ENCODE results near the gene SBSN.

SBSN gene

GRCh38 chr19:35529241-35530218 is 1.4 kb upstream of the SBSN start:
- no peak for TF ChIP-seq CTCF (IDR thresholded peaks at IDR 0.05; ENCODE audit: extremely low read depth, missing control alignments)
- no peak for DNase-seq (ENCODE audit: low spot score)

GRCh38 chr19:35525873-35526272 is 2.2 kb downstream of the SBSN start:
- DNase-seq (ENCODE audit: low spot score): no peak
- TF ChIP-seq CTCF (IDR thresholded peaks at IDR 0.05; ENCODE audit: extremely low read depth, missing control alignments): no peak

- TF ChIP-seq CTCF (IDR thresholded peaks at IDR 0.05; ENCODE audit: extremely low read depth, missing control alignments): no peak
- no peak for DNase-seq (ENCODE audit: low spot score)
Measured at GRCh38 chr19:35524181-35524837, 3.8 kb downstream of the SBSN start.

GRCh38 chr19:35522745-35523327 is 5.3 kb downstream of the SBSN start:
- no peak for TF ChIP-seq CTCF (IDR thresholded peaks at IDR 0.05; ENCODE audit: extremely low read depth, missing control alignments)

GRCh38 chr19:35521124-35521743 is 6.9 kb downstream of the SBSN start:
- no peak for DNase-seq (ENCODE audit: low spot score)
- no peak for TF ChIP-seq CTCF (IDR thresholded peaks at IDR 0.05; ENCODE audit: extremely low read depth, missing control alignments)

More at GRCh38 chr19:35522745-35523327, 5.3 kb downstream of the SBSN start:
- no peak for DNase-seq (ENCODE audit: low spot score)

- no peak for TF ChIP-seq CTCF (IDR thresholded peaks at IDR 0.05; ENCODE audit: extremely low read depth, missing control alignments)
- DNase-seq (ENCODE audit: low spot score): no peak
Measured at GRCh38 chr19:35519291-35519690, 8.8 kb downstream of the SBSN start.
